Peyer's patch (tissue), 4 donors: ENCODE data around the gene ACTC1.

Experiments used
- POLR2A ChIP-seq, 2 donors: fragments of 450-650 bp; IDR thresholded peaks; one replicate each; pipeline ENCODE4 v1.5.1; 2017; ENCODE audit warnings: antibody characterized with exemption in 2 of 2, mild to moderate bottlenecking in 2 of 2, moderate library complexity in 2 of 2
- TF ChIP-seq, protein P1 (sequence below), 6 experiments: fragments of 450-650 bp in 4 of 6; fragments of 200-600 bp in 2 of 6; sonication (generic) in 1 of 6; IDR thresholded peaks; one replicate each; pipeline ENCODE4 v1.5.1; 2017 to 2019; ENCODE audit warnings: antibody characterized with exemption in 6 of 6, mild to moderate bottlenecking in 3 of 6, moderate library complexity in 1 of 6

DNA sequence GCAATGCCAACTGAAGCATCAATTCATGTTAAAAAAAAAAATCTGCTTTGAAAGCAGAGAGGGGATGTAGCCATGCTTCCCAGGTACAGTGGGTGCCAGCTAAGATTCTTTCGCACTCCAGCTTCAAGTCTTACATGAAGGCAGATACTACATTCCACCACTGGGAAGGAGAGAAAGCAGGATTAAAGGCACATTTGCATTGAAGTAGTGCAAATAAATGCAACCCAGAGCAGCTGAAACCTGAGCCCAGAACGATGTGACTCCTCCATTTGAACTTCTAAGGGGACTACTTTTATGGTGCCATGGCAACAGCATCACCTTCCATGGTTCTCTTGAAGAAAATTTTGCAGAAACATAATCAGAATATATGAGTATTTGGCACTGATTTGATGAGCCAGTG, 21.4 kb downstream of the ACTC1 start:
- TF ChIP-seq, protein P1, sequence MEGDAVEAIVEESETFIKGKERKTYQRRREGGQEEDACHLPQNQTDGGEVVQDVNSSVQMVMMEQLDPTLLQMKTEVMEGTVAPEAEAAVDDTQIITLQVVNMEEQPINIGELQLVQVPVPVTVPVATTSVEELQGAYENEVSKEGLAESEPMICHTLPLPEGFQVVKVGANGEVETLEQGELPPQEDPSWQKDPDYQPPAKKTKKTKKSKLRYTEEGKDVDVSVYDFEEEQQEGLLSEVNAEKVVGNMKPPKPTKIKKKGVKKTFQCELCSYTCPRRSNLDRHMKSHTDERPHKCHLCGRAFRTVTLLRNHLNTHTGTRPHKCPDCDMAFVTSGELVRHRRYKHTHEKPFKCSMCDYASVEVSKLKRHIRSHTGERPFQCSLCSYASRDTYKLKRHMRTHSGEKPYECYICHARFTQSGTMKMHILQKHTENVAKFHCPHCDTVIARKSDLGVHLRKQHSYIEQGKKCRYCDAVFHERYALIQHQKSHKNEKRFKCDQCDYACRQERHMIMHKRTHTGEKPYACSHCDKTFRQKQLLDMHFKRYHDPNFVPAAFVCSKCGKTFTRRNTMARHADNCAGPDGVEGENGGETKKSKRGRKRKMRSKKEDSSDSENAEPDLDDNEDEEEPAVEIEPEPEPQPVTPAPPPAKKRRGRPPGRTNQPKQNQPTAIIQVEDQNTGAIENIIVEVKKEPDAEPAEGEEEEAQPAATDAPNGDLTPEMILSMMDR (IDR thresholded peaks at IDR 0.05): no peak
- no peak for TF ChIP-seq POLR2A (IDR thresholded peaks at IDR 0.05)
